HepG2 (cell line): ENCODE measurements around the gene MARCHF4. TPM values are rescaled to one million over a fixed set of nuclear protein-coding genes. Genes with fewer than 3 reads are reported as not detected.

Experiments used
- BCLAF1 ChIP-seq: fragments of 450-650 bp; IDR thresholded peaks from 2 replicates; pipeline ENCODE4 v1.6.1; 2017; ENCODE audit warnings: mild to moderate bottlenecking
- CSRNP1 ChIP-seq: sonication (generic); formaldehyde crosslinking; IDR thresholded peaks from 2 replicates; pipeline ENCODE4 v1.8.1; 2023; ENCODE audit warnings: mild to moderate bottlenecking, missing genetic modification reagents
- FOXJ3 ChIP-seq: sonication (generic); formaldehyde crosslinking; IDR thresholded peaks from 2 replicates; pipeline ENCODE4 v1.4.0; 2020; ENCODE audit warnings: missing genetic modification reagents, mild to moderate bottlenecking, borderline replicate concordance
- FOXK1 ChIP-seq: sonication (generic); formaldehyde crosslinking; IDR thresholded peaks from 2 replicates; pipeline ENCODE4 v1.4.0; 2020; ENCODE audit warnings: low read depth, missing genetic modification reagents, borderline replicate concordance
- GMEB2 ChIP-seq: IDR thresholded peaks from 2 replicates; pipeline ENCODE4 v1.6.1; 2016; ENCODE audit warnings: missing biosample characterization, missing genetic modification reagents, low read depth
- HNRNPH1 ChIP-seq: fragments of 200-400 bp; formaldehyde crosslinking; optimal IDR thresholded peaks from 2 replicates; pipeline ENCODE3; 2017; ENCODE audit warnings: mild to moderate bottlenecking, low read depth, low read length
- HOXA3 ChIP-seq: sonication (generic); formaldehyde crosslinking; IDR thresholded peaks from 2 replicates; pipeline ENCODE4 v1.5.0; 2020; ENCODE audit warnings: missing genetic modification reagents
- KMT2A ChIP-seq: sonication (generic); formaldehyde crosslinking; IDR thresholded peaks from 2 replicates; pipeline ENCODE4 v1.4.0; 2020; ENCODE audit warnings: missing genetic modification reagents
- MEF2D ChIP-seq: sonication (generic); formaldehyde crosslinking; IDR thresholded peaks from 2 replicates; pipeline ENCODE4 v1.5.1; 2020; ENCODE audit warnings: mild to moderate bottlenecking, missing genetic modification reagents
- NAIF1 ChIP-seq: sonication (generic); formaldehyde crosslinking; IDR thresholded peaks from 2 replicates; pipeline ENCODE4 v1.5.0; 2020; ENCODE audit warnings: mild to moderate bottlenecking, missing genetic modification reagents, borderline replicate concordance
- PCBP2 ChIP-seq: fragments of 200-400 bp; formaldehyde crosslinking; optimal IDR thresholded peaks from 2 replicates; pipeline ENCODE3; 2018; ENCODE audit warnings: low read length, low read depth; ENCODE audit not compliant: poor library complexity, severe bottlenecking
- PRMT3 ChIP-seq: sonication (generic); formaldehyde crosslinking; IDR thresholded peaks from 2 replicates; pipeline ENCODE4 v1.8.1; 2022; ENCODE audit warnings: low read depth, mild to moderate bottlenecking, moderate library complexity, missing genetic modification reagents, borderline replicate concordance
- RORA ChIP-seq: sonication (generic); formaldehyde crosslinking; IDR thresholded peaks from 2 replicates; pipeline ENCODE4 v1.5.0; 2020; ENCODE audit warnings: mild to moderate bottlenecking, missing genetic modification reagents, moderate library complexity
- SALL1 ChIP-seq: sonication (generic); formaldehyde crosslinking; IDR thresholded peaks from 2 replicates; pipeline ENCODE4 v1.8.0; 2022; ENCODE audit warnings: mild to moderate bottlenecking, missing genetic modification reagents
- STAT5B ChIP-seq: sonication (generic); formaldehyde crosslinking; IDR thresholded peaks from 2 replicates; pipeline ENCODE4 v1.4.0; 2020; ENCODE audit warnings: missing genetic modification reagents
- WIZ ChIP-seq: sonication (generic); formaldehyde crosslinking; IDR thresholded peaks from 2 replicates; pipeline ENCODE4 v1.5.1; 2020; ENCODE audit warnings: mild to moderate bottlenecking, missing genetic modification reagents
- ZMYM2 ChIP-seq: sonication (generic); formaldehyde crosslinking; IDR thresholded peaks from 2 replicates; pipeline ENCODE4 v1.8.0; 2022; ENCODE audit warnings: mild to moderate bottlenecking, missing genetic modification reagents
- ZNF225 ChIP-seq: sonication (generic); formaldehyde crosslinking; IDR thresholded peaks from 2 replicates; pipeline ENCODE4 v1.4.0; 2020; ENCODE audit warnings: mild to moderate bottlenecking, missing genetic modification reagents
- ZNF230 ChIP-seq: sonication (generic); formaldehyde crosslinking; IDR thresholded peaks from 2 replicates; pipeline ENCODE4 v1.4.0; 2020; ENCODE audit warnings: mild to moderate bottlenecking, missing genetic modification reagents
- ZNF317 ChIP-seq: sonication (generic); formaldehyde crosslinking; IDR thresholded peaks from 2 replicates; pipeline ENCODE4 v1.5.0; 2020; ENCODE audit warnings: mild to moderate bottlenecking, missing genetic modification reagents
- ZNF331 ChIP-seq: sonication (generic); formaldehyde crosslinking; IDR thresholded peaks from 2 replicates; pipeline ENCODE4 v1.4.0; 2020; ENCODE audit warnings: missing genetic modification reagents
- ZNF333 ChIP-seq: sonication (generic); formaldehyde crosslinking; IDR thresholded peaks from 2 replicates; pipeline ENCODE4 v1.4.0; 2020; ENCODE audit warnings: mild to moderate bottlenecking, missing genetic modification reagents, borderline replicate concordance
- ZNF468 ChIP-seq: sonication (generic); formaldehyde crosslinking; IDR thresholded peaks from 2 replicates; pipeline ENCODE4 v1.8.0; 2022; ENCODE audit warnings: mild to moderate bottlenecking, moderate library complexity, missing genetic modification reagents
- ZNF772 ChIP-seq: sonication (generic); formaldehyde crosslinking; IDR thresholded peaks from 2 replicates; pipeline ENCODE4 v1.5.0; 2020; ENCODE audit warnings: mild to moderate bottlenecking, missing genetic modification reagents
- ZNF83 ChIP-seq: sonication (generic); formaldehyde crosslinking; IDR thresholded peaks from 2 replicates; pipeline ENCODE4 v1.4.0; 2020; ENCODE audit warnings: missing genetic modification reagents, mild to moderate bottlenecking, borderline replicate concordance
- ZSCAN22 ChIP-seq: sonication (generic); formaldehyde crosslinking; IDR thresholded peaks from 2 replicates; pipeline ENCODE4 v1.4.0; 2020; ENCODE audit warnings: mild to moderate bottlenecking, missing genetic modification reagents
- polyA plus RNA-seq, 8 experiments: library from polyadenylated mRNA; depleted of rRNA in 3 of 8; stranded (reverse) in 7 of 8; unstranded in 1 of 8; fragments of >200 nt; fragmentation: Illumina TruSeq in 4 of 8; extraction: Trizol in 4 of 8; gene quantifications; 2 replicates each; pipeline versions ENCODE4 v1.2.1 to v1.2.3, GENCODE V29; 2011 to 2016; ENCODE audit warnings: low read depth in 4 of 8, missing spikeins in 1 of 8, mixed read lengths in 1 of 8; ENCODE audit not compliant: insufficient read depth in 1 of 8
- total RNA-seq, 5 experiments: library from RNA; depleted of rRNA; stranded (reverse); fragments of >200 nt; fragmentation: Illumina TruSeq; extraction: Trizol; gene quantifications; 2 replicates each; pipeline ENCODE4 v1.2.3, GENCODE V29; 2016; ENCODE audit warnings: low read depth in 1 of 5

MARCHF4 gene
- total and polyA plus RNA-seq, 2 of the 13 experiments (the other 11 are each of a cell fraction or from before 2014, with no cell fraction given) = not detected

- TF ChIP-seq ZSCAN22 (CRISPR knock-in tag) = no peak
- TF ChIP-seq STAT5B (CRISPR knock-in tag) = no peak
- TF ChIP-seq ZNF225 (CRISPR knock-in tag) = no peak
- TF ChIP-seq ZMYM2 (CRISPR knock-in tag) = no peak
- no peak for TF ChIP-seq ZNF468 (CRISPR knock-in tag)
- TF ChIP-seq SALL1 (CRISPR knock-in tag) = peak; percentile 55; the same call in 1 of the 2 replicates
- TF ChIP-seq FOXK1 (CRISPR knock-in tag) = no peak
- TF ChIP-seq FOXJ3 = peak; percentile 70; the same call in 1 of the 2 replicates
- TF ChIP-seq NAIF1 (CRISPR knock-in tag) = no peak
- TF ChIP-seq ZNF333 (CRISPR knock-in tag) = no peak
- TF ChIP-seq GMEB2 = no peak
- no peak for TF ChIP-seq ZNF230 (CRISPR knock-in tag)
- TF ChIP-seq PCBP2 = no peak
- TF ChIP-seq CSRNP1 = no peak
- TF ChIP-seq BCLAF1 = no peak
- no peak for TF ChIP-seq ZNF772 (CRISPR knock-in tag)
- TF ChIP-seq HNRNPH1 = no peak
- 0 out of 2 replicates have a peak, but pooled peaks have one; percentile 47 for TF ChIP-seq HOXA3 (CRISPR knock-in tag)
- TF ChIP-seq WIZ (CRISPR knock-in tag) = no peak
- TF ChIP-seq ZNF83 (CRISPR knock-in tag) = no peak
- no peak for TF ChIP-seq RORA
- no peak for TF ChIP-seq MEF2D (CRISPR knock-in tag)
- no peak for TF ChIP-seq PRMT3 (CRISPR knock-in tag)
- TF ChIP-seq KMT2A (CRISPR knock-in tag) = no peak
- no peak for TF ChIP-seq ZNF331 (CRISPR knock-in tag)
- TF ChIP-seq ZNF317 (CRISPR knock-in tag) = no peak
Measured at GRCh38 chr2:216414772-216415319, 42.6 kb upstream of the MARCHF4 start (continued).
